ENCODE results near the gene ESR2.

- TF ChIP-seq POLR2AphosphoS5 (IDR thresholded peaks at IDR 0.05; ENCODE audit: insufficient read depth in 1 of 2, low read depth in 1 of 2) (no peak), POLR2A (IDR thresholded peaks at IDR 0.05) (no peak), CTCF (IDR thresholded peaks at IDR 0.05) (no peak)
These were observed 32.3 kb upstream of the ESR2 start for GRCh38 chr14:64326502-64326901.
